Gastroesophageal sphincter (tissue), 3 donors: Measurements from ENCODE around the gene PRKCQ.

Source experiments
- CTCF ChIP-seq, 4 experiments: fragments of 200-600 bp in 2 of 4; fragments of 450-650 bp in 2 of 4; sonication (generic) in 1 of 4; IDR thresholded peaks; one replicate each; pipeline ENCODE4 v1.5.1; 2017 to 2019; ENCODE audit warnings: antibody characterized with exemption in 4 of 4, mild to moderate bottlenecking in 2 of 4, moderate library complexity in 2 of 4
- EP300 ChIP-seq: sonication (generic); formaldehyde crosslinking; IDR thresholded peaks from one replicate; pipeline ENCODE4 v1.6.1; 2017; ENCODE audit warnings: antibody characterized with exemption, mild to moderate bottlenecking
- POLR2A ChIP-seq, 2 donors: fragments of 450-650 bp; IDR thresholded peaks; one replicate each; pipeline ENCODE4 v1.6.1; 2017; ENCODE audit warnings: antibody characterized with exemption in 2 of 2, mild to moderate bottlenecking in 2 of 2, moderate library complexity in 1 of 2
- POLR2AphosphoS5 ChIP-seq: sonication (generic); formaldehyde crosslinking; IDR thresholded peaks from one replicate; pipeline ENCODE4 v1.6.1; 2017; ENCODE audit warnings: antibody characterized with exemption

GRCh38 chr10:6588845-6589244 lies 8.8 kb upstream of the PRKCQ start:
- TF ChIP-seq CTCF (IDR thresholded peaks at IDR 0.05) (no peak), POLR2A (IDR thresholded peaks at IDR 0.05) (no peak), POLR2AphosphoS5 (no peak), EP300 (no peak)
